GM12864 (cell line): ENCODE measurements around the gene GPER1.

Experiments used
- DNase-seq: peaks from one replicate; pipeline ENCODE4 v3.0.0-alpha.2; 2011; ENCODE audit warnings: low read depth
- H3K4me3 ChIP-seq: 2 replicates; pipeline ENCODE4 v1.5.1; 2011; ENCODE audit warnings: mild to moderate bottlenecking, low read depth, low read length, control low read depth
- CTCF ChIP-seq: IDR thresholded peaks from 2 replicates; pipeline ENCODE4 v1.5.1; 2011; ENCODE audit warnings: low read depth, mild to moderate bottlenecking, moderate library complexity, low read length, control low read depth, inconsistent platforms; ENCODE audit errors: missing control alignments

GPER1 gene

GRCh38 chr7:1044189-1045068 is 43.5 kb upstream of the GPER1 start, which contains the start of gene GPR146:
Gene GPR146, plus strand, starts transcription at chr7:1044546. Its CDS starts 12,970 bp downstream, at chr7:1057516.
- peak within 1 kb of the TSS; percentile 80 for H3K4me3 ChIP-seq
- TF ChIP-seq CTCF: peak; percentile 77
- peak; percentile 66 for DNase-seq

- peak overlapping the region; percentile 80 for H3K4me3 ChIP-seq
- no peak for DNase-seq
- no peak for TF ChIP-seq CTCF
Observed at GRCh38 chr7:1045069-1046063, 42.5 kb upstream of the GPER1 start.

GRCh38 chr7:1046722-1047679 is 40.9 kb upstream of the GPER1 start:
- no peak for DNase-seq
- TF ChIP-seq CTCF: no peak
- no peak overlapping the region for H3K4me3 ChIP-seq

- no peak for TF ChIP-seq CTCF
- no peak overlapping the region for H3K4me3 ChIP-seq
- DNase-seq: no peak
Observed at GRCh38 chr7:1049006-1049741, 38.7 kb upstream of the GPER1 start.

GRCh38 chr7:1049801-1050200 is 38.1 kb upstream of the GPER1 start:
- H3K4me3 ChIP-seq: no peak overlapping the region
- TF ChIP-seq CTCF: no peak
- no peak for DNase-seq
